NCI-H748 (cell line): Measurements from ENCODE around the gene PAX6.
A peak's percentile ranks its signal among the peaks of the same experiment; 100 is the strongest.

Source experiments
- DNase-seq: peaks from one replicate; lab custom pipeline; 2025; ENCODE audit not compliant: unreplicated experiment; lab: John Stamatoyannopoulos, UW

Gene PAX6

GRCh38 chr11:31822927-31823643 lies 12.0 kb upstream of the PAX6 start:
- no peak for DNase-seq

- DNase-seq = peak; percentile 15
Measured at GRCh38 chr11:31822175-31822926, 11.2 kb upstream of the PAX6 start.

GRCh38 chr11:31821766-31822165 lies 10.6 kb upstream of the PAX6 start:
- no peak for DNase-seq

- no peak for DNase-seq
Measured at GRCh38 chr11:31821235-31821764, 10.2 kb upstream of the PAX6 start.

GRCh38 chr11:31820438-31820818 lies 9.3 kb upstream of the PAX6 start:
- no peak for DNase-seq

GRCh38 chr11:31819621-31820437 lies 8.7 kb upstream of the PAX6 start:
- no peak for DNase-seq

- no peak for DNase-seq
Measured at GRCh38 chr11:31818874-31819331, 7.8 kb upstream of the PAX6 start.

- DNase-seq = no peak
Measured at GRCh38 chr11:31818425-31818755, 7.3 kb upstream of the PAX6 start.

- DNase-seq = peak; percentile 40
Measured at GRCh38 chr11:31817621-31818424, 6.7 kb upstream of the PAX6 start.

- DNase-seq = peak; percentile 73
Measured at GRCh38 chr11:31817054-31817620, 6.0 kb upstream of the PAX6 start.

GRCh38 chr11:31816468-31817053 lies 5.4 kb upstream of the PAX6 start:
- DNase-seq = peak; percentile 59

- DNase-seq = peak; percentile 35
Measured at GRCh38 chr11:31815711-31816467, 4.8 kb upstream of the PAX6 start.

- peak; percentile 43 for DNase-seq
Measured at GRCh38 chr11:31814176-31814868, 3.2 kb upstream of the PAX6 start.

- DNase-seq = peak; percentile 53
Measured at GRCh38 chr11:31813391-31814175, 2.5 kb upstream of the PAX6 start.

GRCh38 chr11:31812383-31813381 lies 1.6 kb upstream of the PAX6 start:
- DNase-seq = peak; percentile 75
